Neural progenitor cell (in vitro differentiated cells): ENCODE measurements around the gene RHOJ. TPM values are rescaled to one million over a fixed set of nuclear protein-coding genes. Genes with fewer than 3 reads are reported as not detected.

Experiments used
- DNase-seq: peaks from one replicate; pipeline ENCODE4 v3.0.0-alpha.2; 2016; ENCODE audit warnings: low spot score
- H2AFZ ChIP-seq: fragments of 200-600 bp; sonication (generic); replicated peaks from 2 replicates; pipeline ENCODE4 v1.6.1; 2016; ENCODE audit warnings: antibody characterized with exemption
- H3F3A ChIP-seq: fragments of 200-600 bp; sonication (generic); 2 replicates; pipeline ENCODE4 v1.6.1; 2016; ENCODE audit warnings: antibody characterized with exemption, low read depth
- H3K27ac ChIP-seq: fragments of 200-600 bp; sonication (generic); 2 replicates; pipeline ENCODE4 v1.5.1; 2016; ENCODE audit warnings: mild to moderate bottlenecking
- H3K27me3 ChIP-seq: fragments of 200-600 bp; sonication (generic); 2 replicates; pipeline ENCODE4 v1.6.1; 2016; ENCODE audit warnings: mild to moderate bottlenecking, moderate library complexity
- H3K36me3 ChIP-seq: fragments of 200-600 bp; sonication (generic); 2 replicates; pipeline ENCODE4 v1.5.1; 2016
- H3K4me1 ChIP-seq: fragments of 200-600 bp; sonication (generic); 2 replicates; pipeline ENCODE4 v1.6.1; 2016; ENCODE audit warnings: mixed run types
- H3K4me2 ChIP-seq: fragments of 200-600 bp; sonication (generic); 2 replicates; pipeline ENCODE4 v1.6.1; 2016
- H3K4me3 ChIP-seq: fragments of 200-600 bp; sonication (generic); 2 replicates; pipeline ENCODE4 v1.5.1; 2016
- H3K79me2 ChIP-seq: fragments of 200-600 bp; sonication (generic); 2 replicates; pipeline ENCODE4 v1.6.1; 2016; ENCODE audit warnings: low read depth
- H3K9ac ChIP-seq: fragments of 200-600 bp; sonication (generic); 2 replicates; pipeline ENCODE4 v1.6.1; 2016
- H3K9me3 ChIP-seq: fragments of 200-600 bp; sonication (generic); 2 replicates; pipeline ENCODE4 v1.5.1; 2016; ENCODE audit warnings: low read depth
- H4K20me1 ChIP-seq: fragments of 200-600 bp; sonication (generic); 2 replicates; pipeline ENCODE4 v1.6.1; 2016; ENCODE audit warnings: low read depth
- H3K27ac Mint-ChIP-seq: 3 replicates; pipeline ENCODE4 v1.8.0; 2021; ENCODE audit warnings: mixed read lengths
- H3K27me3 Mint-ChIP-seq: 2 replicates; pipeline ENCODE4 v1.8.0; 2022; ENCODE audit warnings: low read depth, mild to moderate bottlenecking, inconsistent platforms, moderate library complexity, mixed read lengths; ENCODE audit not compliant: insufficient read depth
- H3K36me3 Mint-ChIP-seq: 3 replicates; pipeline ENCODE4 v1.8.0; 2021; ENCODE audit warnings: mixed read lengths
- H3K4me1 Mint-ChIP-seq: 3 replicates; pipeline ENCODE4 v1.8.0; 2021; ENCODE audit warnings: mixed read lengths
- H3K4me3 Mint-ChIP-seq: 3 replicates; pipeline ENCODE4 v1.8.0; 2021; ENCODE audit warnings: mild to moderate bottlenecking, moderate library complexity, mixed read lengths
- H3K9me3 Mint-ChIP-seq: 3 replicates; pipeline ENCODE4 v1.8.0; 2020; ENCODE audit warnings: mixed read lengths
- CTCF ChIP-seq: fragments of 200-600 bp; sonication (generic); IDR thresholded peaks from 2 replicates; pipeline ENCODE4 v1.5.1; 2017; ENCODE audit warnings: antibody characterized with exemption, mild to moderate bottlenecking
- EZH2 ChIP-seq: fragments of 200-600 bp; sonication (generic); IDR thresholded peaks from 2 replicates; pipeline ENCODE4 v1.6.1; 2017; ENCODE audit warnings: antibody characterized with exemption, mild to moderate bottlenecking, moderate library complexity
- EZH2phosphoT487 ChIP-seq: fragments of 200-600 bp; sonication (generic); IDR thresholded peaks from 2 replicates; pipeline ENCODE4 v1.6.1; 2017; ENCODE audit warnings: antibody characterized with exemption
- total RNA-seq: library from RNA; depleted of rRNA; stranded (reverse); fragments of >200 nt; gene quantifications from 2 replicates; pipeline ENCODE4 v1.2.3, GENCODE V29; 2015; ENCODE audit warnings: low replicate concordance

RHOJ gene
- total RNA-seq, 1 donor from 2014 or later: not detected

- H3K9me3 Mint-ChIP-seq: peaks cover 12% of the 10 kb centered on the region
- Histone ChIP-seq H2AFZ (no peak overlapping the region), H4K20me1 (no peaks in the 10 kb centered on the region), H3F3A (no peaks in the 10 kb centered on the region), H3K4me3 (no peak overlapping the region), H3K79me2 (no peaks in the 10 kb centered on the region), H3K4me2 (no peak overlapping the region), H3K9me3 (no peaks in the 10 kb centered on the region), H3K4me1 (no peaks in the 10 kb centered on the region), H3K27me3 (no peaks in the 10 kb centered on the region), H3K27ac (no peak overlapping the region), H3K36me3 (no peaks in the 10 kb centered on the region), H3K9ac (no peak overlapping the region)
- H3K27me3 Mint-ChIP-seq: no peaks in the 10 kb centered on the region
- peaks cover 2% of the 10 kb centered on the region for H3K4me1 Mint-ChIP-seq
- TF ChIP-seq EZH2phosphoT487 (no peak), CTCF (no peak), EZH2 (no peak)
- no peaks in the 10 kb centered on the region for H3K36me3 Mint-ChIP-seq
- no peak for DNase-seq
- no peak overlapping the region for H3K27ac Mint-ChIP-seq
- H3K4me3 Mint-ChIP-seq: no peak overlapping the region
Observed at GRCh38 chr14:63191211-63191610, 13.0 kb upstream of the RHOJ start.

- Histone ChIP-seq H3K9ac (no peak overlapping the region), H3K27me3 (no peaks in the 10 kb centered on the region), H3K4me2 (no peak overlapping the region), H3K79me2 (no peaks in the 10 kb centered on the region), H3K36me3 (no peaks in the 10 kb centered on the region), H3K9me3 (no peaks in the 10 kb centered on the region), H3K4me1 (no peaks in the 10 kb centered on the region), H4K20me1 (no peaks in the 10 kb centered on the region), H2AFZ (no peak overlapping the region), H3K4me3 (no peak overlapping the region), H3K27ac (no peak overlapping the region), H3F3A (no peaks in the 10 kb centered on the region)
- no peaks in the 10 kb centered on the region for H3K36me3 Mint-ChIP-seq
- DNase-seq: no peak
- H3K27ac Mint-ChIP-seq: no peak overlapping the region
- H3K27me3 Mint-ChIP-seq: no peaks in the 10 kb centered on the region
- no peak overlapping the region for H3K4me3 Mint-ChIP-seq
- peaks cover 2% of the 10 kb centered on the region for H3K4me1 Mint-ChIP-seq
- TF ChIP-seq CTCF: no peak
- TF ChIP-seq EZH2: no peak
- TF ChIP-seq EZH2phosphoT487: no peak
- H3K9me3 Mint-ChIP-seq: peaks cover 12% of the 10 kb centered on the region
Observed at GRCh38 chr14:63192085-63192484, 12.2 kb upstream of the RHOJ start.

DNA sequence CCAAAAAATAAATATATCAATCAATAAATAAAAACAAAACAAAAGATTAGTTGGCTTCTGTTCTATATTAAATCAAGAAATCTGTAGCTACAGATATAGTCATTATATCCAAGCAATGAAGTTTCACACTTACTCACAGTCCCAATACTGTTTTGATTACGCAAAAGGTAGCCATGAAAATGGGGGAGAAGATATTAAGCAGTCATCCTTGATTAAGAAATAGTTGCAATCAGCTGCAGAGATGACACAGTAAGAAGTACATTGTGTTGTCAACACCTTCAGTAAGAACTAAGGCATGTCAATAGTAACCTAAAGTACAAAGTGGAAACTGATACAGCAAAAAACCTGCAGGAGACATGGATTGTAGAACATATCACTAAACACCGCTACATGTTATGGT, 11.0 kb upstream of the RHOJ start:
- Histone ChIP-seq H3K4me3 (no peak overlapping the region), H3K27ac (no peak overlapping the region), H3K36me3 (no peaks in the 10 kb centered on the region), H2AFZ (no peak overlapping the region), H3K4me1 (no peaks in the 10 kb centered on the region), H3K79me2 (no peaks in the 10 kb centered on the region), H3K27me3 (no peaks in the 10 kb centered on the region), H3K4me2 (no peak overlapping the region), H4K20me1 (no peaks in the 10 kb centered on the region), H3K9ac (no peak overlapping the region), H3K9me3 (no peaks in the 10 kb centered on the region), H3F3A (no peaks in the 10 kb centered on the region)
- H3K36me3 Mint-ChIP-seq: no peaks in the 10 kb centered on the region
- TF ChIP-seq EZH2phosphoT487 (no peak), EZH2 (no peak), CTCF (no peak)
- DNase-seq: no peak
- H3K4me1 Mint-ChIP-seq: peaks cover 2% of the 10 kb centered on the region
- H3K27me3 Mint-ChIP-seq: no peaks in the 10 kb centered on the region
- no peak overlapping the region for H3K27ac Mint-ChIP-seq
- no peak overlapping the region for H3K4me3 Mint-ChIP-seq
- H3K9me3 Mint-ChIP-seq: peaks cover 12% of the 10 kb centered on the region
